ENCODE measurements around the gene WDR27. TPM values are rescaled to one million over a fixed set of nuclear protein-coding genes. Genes with fewer than 3 reads are reported as not detected.

The WDR27 gene
- total and polyA plus RNA-seq, 2 donors from 2014 or later, result 12.3 to 45.0 TPM

- DNase-seq (no peak), FAIRE-seq (no peak)
- intact Hi-C loops (cut with DNase I), result no loop called here
- H3K36me3 ChIP-seq (ENCODE audit: control insufficient read depth in 2 of 3, insufficient read depth in 3 of 3, low read length in 3 of 3), result no peaks in the 10 kb centered on the region
- H3K9ac ChIP-seq (ENCODE audit: low read length in 3 of 3), result no peak overlapping the region
- no peak overlapping the region for H3K4me3 ChIP-seq (ENCODE audit: low read length in 3 of 3)
- no peaks in the 10 kb centered on the region for H3K4me1 ChIP-seq (ENCODE audit: control insufficient read depth in 2 of 3, insufficient read depth in 2 of 3, low read depth in 1 of 3, low read length in 3 of 3)
- H3K9me3 ChIP-seq (ENCODE audit: control insufficient read depth in 2 of 3, insufficient read depth in 1 of 3, low read length in 3 of 3), result no peaks in the 10 kb centered on the region
- H3K27ac ChIP-seq (ENCODE audit: low read depth in 2 of 2, low read length in 2 of 2), result no peak overlapping the region
- H3K27me3 ChIP-seq (ENCODE audit: control insufficient read depth, insufficient read depth, low read length), result no peaks in the 10 kb centered on the region
- TF ChIP-seq, protein P1, sequence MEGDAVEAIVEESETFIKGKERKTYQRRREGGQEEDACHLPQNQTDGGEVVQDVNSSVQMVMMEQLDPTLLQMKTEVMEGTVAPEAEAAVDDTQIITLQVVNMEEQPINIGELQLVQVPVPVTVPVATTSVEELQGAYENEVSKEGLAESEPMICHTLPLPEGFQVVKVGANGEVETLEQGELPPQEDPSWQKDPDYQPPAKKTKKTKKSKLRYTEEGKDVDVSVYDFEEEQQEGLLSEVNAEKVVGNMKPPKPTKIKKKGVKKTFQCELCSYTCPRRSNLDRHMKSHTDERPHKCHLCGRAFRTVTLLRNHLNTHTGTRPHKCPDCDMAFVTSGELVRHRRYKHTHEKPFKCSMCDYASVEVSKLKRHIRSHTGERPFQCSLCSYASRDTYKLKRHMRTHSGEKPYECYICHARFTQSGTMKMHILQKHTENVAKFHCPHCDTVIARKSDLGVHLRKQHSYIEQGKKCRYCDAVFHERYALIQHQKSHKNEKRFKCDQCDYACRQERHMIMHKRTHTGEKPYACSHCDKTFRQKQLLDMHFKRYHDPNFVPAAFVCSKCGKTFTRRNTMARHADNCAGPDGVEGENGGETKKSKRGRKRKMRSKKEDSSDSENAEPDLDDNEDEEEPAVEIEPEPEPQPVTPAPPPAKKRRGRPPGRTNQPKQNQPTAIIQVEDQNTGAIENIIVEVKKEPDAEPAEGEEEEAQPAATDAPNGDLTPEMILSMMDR (IDR thresholded peaks at IDR 0.05; ENCODE audit: borderline replicate concordance, extremely low read depth, insufficient read depth), result no peak
Measured at GRCh38 chr6:169503422-169504152, 198.2 kb downstream of the WDR27 start.

DNA sequence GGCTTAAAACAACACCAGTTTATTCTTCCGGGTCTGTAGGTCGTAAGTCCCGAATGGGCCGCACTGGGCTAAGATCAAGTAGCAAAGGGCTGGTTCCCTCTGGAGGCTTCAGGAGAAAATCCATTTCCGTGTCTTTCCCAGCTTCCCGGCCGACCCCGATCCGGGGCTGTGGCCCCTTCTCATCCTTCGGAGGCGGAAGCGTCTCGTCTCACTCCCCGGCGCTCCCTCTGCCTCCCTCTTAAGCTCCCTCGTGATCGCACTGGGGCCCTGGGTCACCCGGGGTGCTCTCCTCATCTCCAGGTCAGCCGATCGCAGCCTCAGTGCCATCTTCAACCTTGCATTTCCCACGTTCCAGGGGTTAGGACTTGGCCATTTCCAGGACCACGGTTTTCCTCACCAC is 199.4 kb downstream of the WDR27 start:
- TF ChIP-seq, protein P1 (IDR thresholded peaks at IDR 0.05; ENCODE audit: borderline replicate concordance, extremely low read depth, insufficient read depth), result no peak
- H3K27ac ChIP-seq (ENCODE audit: low read depth in 2 of 2, low read length in 2 of 2), result no peak overlapping the region
- intact Hi-C loops (cut with DNase I), result no loop called here
- H3K9me3 ChIP-seq (ENCODE audit: control insufficient read depth in 2 of 3, insufficient read depth in 1 of 3, low read length in 3 of 3), result no peaks in the 10 kb centered on the region
- no peak overlapping the region for H3K4me3 ChIP-seq (ENCODE audit: low read length in 3 of 3)
- H3K36me3 ChIP-seq (ENCODE audit: control insufficient read depth in 2 of 3, insufficient read depth in 3 of 3, low read length in 3 of 3), result no peaks in the 10 kb centered on the region
- DNase-seq (no peak), FAIRE-seq (no peak)
- no peaks in the 10 kb centered on the region for H3K27me3 ChIP-seq (ENCODE audit: control insufficient read depth, insufficient read depth, low read length)
- no peaks in the 10 kb centered on the region for H3K4me1 ChIP-seq (ENCODE audit: control insufficient read depth in 2 of 3, insufficient read depth in 2 of 3, low read depth in 1 of 3, low read length in 3 of 3)
- no peak overlapping the region for H3K9ac ChIP-seq (ENCODE audit: low read length in 3 of 3)

DNA sequence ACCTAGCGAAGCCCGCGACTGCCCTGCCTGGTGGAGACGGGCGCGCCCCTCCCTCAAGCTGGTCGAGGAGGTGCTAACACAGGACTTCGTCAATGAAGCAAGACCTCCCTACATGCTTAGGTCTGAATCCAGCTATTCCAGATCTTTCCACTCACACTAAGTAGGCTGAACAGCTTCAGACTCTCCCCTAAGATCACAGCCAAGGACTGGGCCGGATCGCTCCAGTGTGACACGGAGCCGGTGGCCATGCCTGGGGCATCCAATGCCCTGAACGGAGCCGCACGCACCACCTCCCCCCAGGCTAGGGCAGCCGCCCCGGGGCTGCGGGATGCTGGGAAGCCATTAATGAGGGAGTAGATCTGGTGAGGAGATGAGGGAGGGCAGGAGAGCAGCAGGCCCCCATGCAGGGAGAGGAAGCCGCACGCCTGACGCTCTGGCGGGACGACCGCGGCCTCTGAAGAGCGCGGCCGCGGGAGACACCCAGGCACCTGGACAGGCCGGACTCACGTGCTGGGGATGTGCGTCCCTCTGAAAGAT is 200.0 kb downstream of the WDR27 start:
- Histone ChIP-seq H3K9ac (ENCODE audit: low read length in 3 of 3) (no peak overlapping the region), H3K4me3 (ENCODE audit: low read length in 3 of 3) (no peak overlapping the region), H3K36me3 (ENCODE audit: control insufficient read depth in 2 of 3, insufficient read depth in 3 of 3, low read length in 3 of 3) (no peaks in the 10 kb centered on the region), H3K27me3 (ENCODE audit: control insufficient read depth, insufficient read depth, low read length) (no peaks in the 10 kb centered on the region), H3K9me3 (ENCODE audit: control insufficient read depth in 2 of 3, insufficient read depth in 1 of 3, low read length in 3 of 3) (no peaks in the 10 kb centered on the region), H3K27ac (ENCODE audit: low read depth in 2 of 2, low read length in 2 of 2) (no peak overlapping the region), H3K4me1 (ENCODE audit: control insufficient read depth in 2 of 3, insufficient read depth in 2 of 3, low read depth in 1 of 3, low read length in 3 of 3) (no peaks in the 10 kb centered on the region)
- no peak for FAIRE-seq
- intact Hi-C loops (cut with DNase I), result no loop called here
- TF ChIP-seq, protein P1 (IDR thresholded peaks at IDR 0.05; ENCODE audit: borderline replicate concordance, extremely low read depth, insufficient read depth), result no peak
- no peak for DNase-seq

Data from kidney (tissue), 14 donors.